ENCODE results near the gene KDM5B. TPM values are rescaled to one million over a fixed set of nuclear protein-coding genes. Genes with fewer than 3 reads are reported as not detected.

KDM5B gene
- polyA plus RNA-seq, 1 of the 3 experiments (the other 2 are of a cell fraction): 21.7 TPM

DNA sequence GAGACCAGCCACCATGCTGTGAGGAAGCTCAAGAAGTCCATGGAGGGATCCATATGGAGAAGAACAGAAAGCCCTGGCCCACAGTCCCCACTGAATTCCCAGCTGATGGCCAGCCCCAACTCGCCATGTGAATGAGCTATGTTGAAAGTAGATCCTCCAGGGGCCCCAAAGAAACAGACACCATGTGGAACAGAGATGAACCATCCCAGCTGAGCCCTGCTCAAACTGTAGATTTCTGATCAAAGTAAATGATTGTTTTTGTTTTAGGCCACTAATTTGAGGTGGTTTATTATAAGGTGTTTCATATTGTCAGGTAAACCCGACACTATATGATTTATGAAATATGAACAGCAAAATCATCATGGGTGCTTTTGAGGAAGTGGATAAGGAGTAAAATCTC lies 130.8 kb downstream of the KDM5B start:
- no peaks in the 10 kb centered on the region for H3K9me3 ChIP-seq
- no peaks in the 10 kb centered on the region for H4K20me1 ChIP-seq (ENCODE audit: insufficient read depth)
- 42% methylated on average over 2 of the region's 2 CpGs for WGBS (ENCODE audit: low lambda C conversion rate)
- H3F3A ChIP-seq (replicated peaks; ENCODE audit: insufficient read depth): no peaks in the 10 kb centered on the region
- DNase-seq: no peak
- TF ChIP-seq MEF2A (IDR thresholded peaks at IDR 0.05; ENCODE audit: borderline replicate concordance, low read depth): no peak
- TF ChIP-seq, protein P1, sequence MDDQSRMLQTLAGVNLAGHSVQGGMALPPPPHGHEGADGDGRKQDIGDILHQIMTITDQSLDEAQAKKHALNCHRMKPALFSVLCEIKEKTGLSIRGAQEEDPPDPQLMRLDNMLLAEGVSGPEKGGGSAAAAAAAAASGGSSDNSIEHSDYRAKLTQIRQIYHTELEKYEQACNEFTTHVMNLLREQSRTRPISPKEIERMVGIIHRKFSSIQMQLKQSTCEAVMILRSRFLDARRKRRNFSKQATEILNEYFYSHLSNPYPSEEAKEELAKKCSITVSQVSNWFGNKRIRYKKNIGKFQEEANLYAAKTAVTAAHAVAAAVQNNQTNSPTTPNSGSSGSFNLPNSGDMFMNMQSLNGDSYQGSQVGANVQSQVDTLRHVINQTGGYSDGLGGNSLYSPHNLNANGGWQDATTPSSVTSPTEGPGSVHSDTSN (IDR thresholded peaks at IDR 0.05): no peak
- peaks cover 17% of the 10 kb centered on the region; the same call in 1 of the 2 replicates for H3K27me3 ChIP-seq (ENCODE audit: insufficient read depth)
- H3K9ac ChIP-seq: no peak overlapping the region
- no peak overlapping the region for H2AFZ ChIP-seq (ENCODE audit: low read depth)
- H3K79me2 ChIP-seq (ENCODE audit: insufficient read depth): no peaks in the 10 kb centered on the region
- H3K9me2 ChIP-seq: no peaks in the 10 kb centered on the region
- H3K27ac ChIP-seq (ENCODE audit: low read depth in 2 of 2, low read length in 1 of 2): no peak overlapping the region
- POLR2A ChIA-PET: no interaction called here
- no peak overlapping the region for H3K4me2 ChIP-seq
- no peaks in the 10 kb centered on the region for H3K36me3 ChIP-seq (replicated peaks in 1 of 2; ENCODE audit: control insufficient read depth in 1 of 2, insufficient read depth in 2 of 2, low read length in 1 of 2)
- CTCF ChIA-PET: no interaction called here
- H3K4me1 ChIP-seq (ENCODE audit: control insufficient read depth in 1 of 2, insufficient read depth in 2 of 2, low read depth in 1 of 2, low read length in 1 of 2): peaks cover 0 to 2% of the 10 kb centered on the region in 2 experiments; a peak in 1 of 4 replicates
- H3K4me3 ChIP-seq (ENCODE audit: low read depth in 2 of 2, low read length in 1 of 2): no peak overlapping the region

Small RNA genes lying within 50 kb of the gene (small RNA-seq; reads per million reads assigned to genes)
- gene AC098934.3: 0 to 0.06 (median 0) reads per million in 7 experiments

Other genes with a start within 250 kb of the KDM5B start
- gene SYT2, start 98.0 kb downstream of the KDM5B start, polyA plus RNA-seq (2012; rRNA removed): 0.03 and 0.05 TPM in 2 replicates
- 5.1 and 6.9 TPM in 2 replicates for gene PCAT6, start 2.5 kb upstream of the KDM5B start, polyA plus RNA-seq (2012; rRNA removed)
- 10.7 and 11.6 TPM in 2 replicates for gene RABIF, start 80.7 kb upstream of the KDM5B start, polyA plus RNA-seq (2012; rRNA removed)
- 22.6 and 33.0 TPM in 2 replicates for gene KLHL12, start 118.8 kb upstream of the KDM5B start, polyA plus RNA-seq (2012; rRNA removed)
- 82.2 and 125 TPM in 2 replicates for gene ADIPOR1, start 149.9 kb upstream of the KDM5B start, polyA plus RNA-seq (2012; rRNA removed)
- gene CYB5R1, start 158.8 kb upstream of the KDM5B start, polyA plus RNA-seq (2012; rRNA removed): 27.5 and 29.1 TPM in 2 replicates
- gene TMEM183A, start 199.0 kb upstream of the KDM5B start, polyA plus RNA-seq (2012; rRNA removed): 47.9 and 62.2 TPM in 2 replicates
- 4.4 and 5.5 TPM in 2 replicates for gene PPFIA4, start 218.1 kb upstream of the KDM5B start, polyA plus RNA-seq (2012; rRNA removed)